ENCODE data around the gene TJP3. TPM values are rescaled to one million over a fixed set of nuclear protein-coding genes. Genes with fewer than 3 reads are reported as not detected.
A peak's percentile ranks its signal among the peaks of the same experiment; 100 is the strongest.

Gene TJP3
- total RNA-seq, 3 donors from 2014 or later (not counting 1 experiment from before 2014, with no cell fraction given): 1.1 to 2.9 (median 1.3) TPM

GRCh38 chr19:3701200-3701599 lies 7.0 kb upstream of the TJP3 start:
- Histone ChIP-seq H3K4me1 (ENCODE audit: control insufficient read depth, insufficient read depth, low read length) (peaks cover 31% of the 10 kb centered on the region), H3K4me3 (ENCODE audit: low read length) (no peak overlapping the region), H3K27ac (ENCODE audit: low read length) (no peak overlapping the region), H3K36me3 (ENCODE audit: control insufficient read depth, insufficient read depth, low read length) (no peaks in the 10 kb centered on the region), H3K9me3 (ENCODE audit: control insufficient read depth, insufficient read depth, low read length) (no peaks in the 10 kb centered on the region), H3K27me3 (ENCODE audit: control insufficient read depth, insufficient read depth, low read length) (no peaks in the 10 kb centered on the region)
- WGBS (ENCODE audit: insufficient coverage): 16% methylated on average over 1 of the region's 1 CpG
- H3K9me3 Mint-ChIP-seq: no peaks in the 10 kb centered on the region
- no peak for TF ChIP-seq CTCF (IDR thresholded peaks at IDR 0.05)
- DNase-seq: no peak
- ATAC-seq: no peak
- H3K27me3 Mint-ChIP-seq (ENCODE audit: low read depth in 2 of 2): no peaks in the 10 kb centered on the region
- intact Hi-C loops (cut with micrococcal nuclease): no loop called here
- no peak overlapping the region for H3K4me3 Mint-ChIP-seq
- H3K4me1 Mint-ChIP-seq: peaks cover 9 to 43% of the 10 kb centered on the region in 2 donors
- no peaks in the 10 kb centered on the region for H3K36me3 Mint-ChIP-seq
- H3K27ac Mint-ChIP-seq: no peak overlapping the region

GRCh38 chr19:3707868-3708206 lies 347 bp upstream of the TJP3 start:
- no peaks in the 10 kb centered on the region for H3K27me3 ChIP-seq (ENCODE audit: control insufficient read depth, insufficient read depth, low read length)
- Mint-ChIP-seq H3K4me1 (peaks cover 0 to 4% of the 10 kb centered on the region in 2 donors), H3K9me3 (no peaks in the 10 kb centered on the region), H3K27ac (no peak overlapping the region), H3K36me3 (no peaks in the 10 kb centered on the region), H3K27me3 (ENCODE audit: low read depth in 2 of 2) (no peaks in the 10 kb centered on the region), H3K4me3 (no peak overlapping the region)
- no peak overlapping the region for H3K4me3 ChIP-seq (ENCODE audit: low read length)
- no peaks in the 10 kb centered on the region for H3K9me3 ChIP-seq (ENCODE audit: control insufficient read depth, insufficient read depth, low read length)
- H3K27ac ChIP-seq (ENCODE audit: low read length): no peak overlapping the region
- DNase-seq (no peak), ATAC-seq (no peak)
- TF ChIP-seq CTCF (IDR thresholded peaks at IDR 0.05): no peak
- H3K4me1 ChIP-seq (ENCODE audit: control insufficient read depth, insufficient read depth, low read length): peaks cover 3% of the 10 kb centered on the region
- 84% methylated on average over 12 of the region's 12 CpGs for WGBS (ENCODE audit: insufficient coverage)
- intact Hi-C loops (cut with micrococcal nuclease): loop anchor here (2.0 kb wide), 1 partner anchor 163 kb away; no protein-coding TSS in a partner anchor
- no peaks in the 10 kb centered on the region for H3K36me3 ChIP-seq (ENCODE audit: control insufficient read depth, insufficient read depth, low read length)

- intact Hi-C loops (cut with micrococcal nuclease): no loop called here
- Mint-ChIP-seq H3K9me3 (no peaks in the 10 kb centered on the region), H3K4me1 (peaks cover 0 to 9% of the 10 kb centered on the region in 2 donors), H3K36me3 (no peaks in the 10 kb centered on the region), H3K27ac (no peak overlapping the region), H3K27me3 (ENCODE audit: low read depth in 2 of 2) (no peaks in the 10 kb centered on the region), H3K4me3 (no peak overlapping the region)
- Histone ChIP-seq H3K27me3 (ENCODE audit: control insufficient read depth, insufficient read depth, low read length) (no peaks in the 10 kb centered on the region), H3K9me3 (ENCODE audit: control insufficient read depth, insufficient read depth, low read length) (no peaks in the 10 kb centered on the region), H3K36me3 (ENCODE audit: control insufficient read depth, insufficient read depth, low read length) (no peaks in the 10 kb centered on the region), H3K27ac (ENCODE audit: low read length) (no peak overlapping the region), H3K4me1 (ENCODE audit: control insufficient read depth, insufficient read depth, low read length) (peaks cover 3% of the 10 kb centered on the region), H3K4me3 (ENCODE audit: low read length) (no peak overlapping the region)
- ATAC-seq: peak in 2 of 3 donors; percentile 24 to 41
- WGBS (ENCODE audit: insufficient coverage): 45% methylated on average over 20 of the region's 20 CpGs
- no peak for TF ChIP-seq CTCF (IDR thresholded peaks at IDR 0.05)
- no peak for DNase-seq
These were observed 2.2 kb downstream of the TJP3 start for GRCh38 chr19:3710265-3710812.
